HepG2 (cell line): Measurements from ENCODE around the gene MTUS2.

Source experiments
- ZNF773 ChIP-seq: sonication (generic); formaldehyde crosslinking; IDR thresholded peaks from 2 replicates; pipeline ENCODE4 v1.4.0; 2020; ENCODE audit warnings: missing genetic modification reagents, borderline replicate concordance
- TF ChIP-seq, protein P1 (sequence below): sonication (generic); formaldehyde crosslinking; IDR thresholded peaks from 2 replicates; pipeline ENCODE4 v1.4.0; 2020; ENCODE audit warnings: missing genetic modification reagents
- TF ChIP-seq, protein P2 (sequence below): sonication (generic); formaldehyde crosslinking; IDR thresholded peaks from 2 replicates; pipeline ENCODE4 v1.4.0; 2020; ENCODE audit warnings: missing genetic modification reagents, borderline replicate concordance
- TF ChIP-seq, protein P3 (sequence below): sonication (generic); formaldehyde crosslinking; IDR thresholded peaks from 2 replicates; pipeline ENCODE4 v1.9.0; 2021; ENCODE audit warnings: missing genetic modification reagents, borderline replicate concordance

DNA sequence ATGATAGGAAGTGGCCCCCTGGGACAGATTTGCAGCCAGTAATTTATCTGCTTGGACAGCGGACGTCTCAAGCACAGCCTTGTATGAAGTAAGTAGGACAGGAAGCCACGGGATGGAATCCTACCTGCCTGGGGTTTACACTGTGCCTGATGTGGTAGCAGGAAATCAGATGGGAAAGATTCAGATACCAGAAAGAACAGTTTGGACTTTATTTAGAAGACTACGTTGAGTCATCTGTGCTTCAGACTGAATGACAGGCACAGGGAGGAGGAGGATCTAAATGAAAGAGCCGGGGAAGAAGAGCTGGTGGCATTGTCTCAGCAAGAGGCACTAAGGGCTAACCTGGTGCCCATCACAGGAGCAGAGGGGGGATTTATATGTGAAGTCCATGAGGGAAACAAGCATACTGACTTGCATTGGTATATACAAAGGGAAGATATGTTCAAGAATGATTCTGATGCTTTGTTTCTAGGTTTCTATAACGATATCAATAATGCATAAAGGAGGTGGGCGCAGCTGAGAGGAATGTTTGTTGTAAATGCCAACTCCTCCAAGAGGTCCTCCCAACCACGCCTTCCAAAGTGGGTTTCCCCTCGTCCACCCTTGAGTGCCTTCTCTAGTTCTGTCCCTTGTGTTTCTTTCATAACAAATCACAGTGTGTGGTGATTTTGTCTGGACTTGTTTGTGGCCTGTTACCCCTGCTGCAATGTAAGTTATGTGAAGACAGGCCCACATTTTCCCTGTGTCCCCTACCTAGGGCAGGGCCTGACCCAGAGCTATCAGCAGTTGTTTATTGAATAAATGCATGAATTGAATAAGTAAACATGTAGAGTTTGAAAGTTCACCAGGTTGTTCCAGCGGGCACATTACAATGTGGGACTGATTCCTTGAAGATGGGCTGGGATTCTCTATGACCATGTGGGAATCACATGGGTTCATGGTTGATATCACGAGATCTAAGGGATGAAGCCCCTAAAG is 446.9 kb downstream of the MTUS2 start:
- TF ChIP-seq, protein P1, sequence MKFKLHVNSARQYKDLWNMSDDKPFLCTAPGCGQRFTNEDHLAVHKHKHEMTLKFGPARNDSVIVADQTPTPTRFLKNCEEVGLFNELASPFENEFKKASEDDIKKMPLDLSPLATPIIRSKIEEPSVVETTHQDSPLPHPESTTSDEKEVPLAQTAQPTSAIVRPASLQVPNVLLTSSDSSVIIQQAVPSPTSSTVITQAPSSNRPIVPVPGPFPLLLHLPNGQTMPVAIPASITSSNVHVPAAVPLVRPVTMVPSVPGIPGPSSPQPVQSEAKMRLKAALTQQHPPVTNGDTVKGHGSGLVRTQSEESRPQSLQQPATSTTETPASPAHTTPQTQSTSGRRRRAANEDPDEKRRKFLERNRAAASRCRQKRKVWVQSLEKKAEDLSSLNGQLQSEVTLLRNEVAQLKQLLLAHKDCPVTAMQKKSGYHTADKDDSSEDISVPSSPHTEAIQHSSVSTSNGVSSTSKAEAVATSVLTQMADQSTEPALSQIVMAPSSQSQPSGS (CRISPR knock-in tag), result no peak
- TF ChIP-seq, protein P2, sequence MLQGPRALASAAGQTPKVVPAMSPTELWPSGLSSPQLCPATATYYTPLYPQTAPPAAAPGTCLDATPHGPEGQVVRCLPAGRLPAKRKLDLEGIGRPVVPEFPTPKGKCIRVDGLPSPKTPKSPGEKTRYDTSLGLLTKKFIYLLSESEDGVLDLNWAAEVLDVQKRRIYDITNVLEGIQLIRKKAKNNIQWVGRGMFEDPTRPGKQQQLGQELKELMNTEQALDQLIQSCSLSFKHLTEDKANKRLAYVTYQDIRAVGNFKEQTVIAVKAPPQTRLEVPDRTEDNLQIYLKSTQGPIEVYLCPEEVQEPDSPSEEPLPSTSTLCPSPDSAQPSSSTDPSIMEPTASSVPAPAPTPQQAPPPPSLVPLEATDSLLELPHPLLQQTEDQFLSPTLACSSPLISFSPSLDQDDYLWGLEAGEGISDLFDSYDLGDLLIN, result no peak
- TF ChIP-seq, protein P3, sequence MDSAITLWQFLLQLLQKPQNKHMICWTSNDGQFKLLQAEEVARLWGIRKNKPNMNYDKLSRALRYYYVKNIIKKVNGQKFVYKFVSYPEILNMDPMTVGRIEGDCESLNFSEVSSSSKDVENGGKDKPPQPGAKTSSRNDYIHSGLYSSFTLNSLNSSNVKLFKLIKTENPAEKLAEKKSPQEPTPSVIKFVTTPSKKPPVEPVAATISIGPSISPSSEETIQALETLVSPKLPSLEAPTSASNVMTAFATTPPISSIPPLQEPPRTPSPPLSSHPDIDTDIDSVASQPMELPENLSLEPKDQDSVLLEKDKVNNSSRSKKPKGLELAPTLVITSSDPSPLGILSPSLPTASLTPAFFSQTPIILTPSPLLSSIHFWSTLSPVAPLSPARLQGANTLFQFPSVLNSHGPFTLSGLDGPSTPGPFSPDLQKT (CRISPR knock-in tag), result no peak
- no peak for TF ChIP-seq ZNF773 (CRISPR knock-in tag)
